GM21381 (cell line): ENCODE data around the gene EPHA7.

ENCODE experiments used
- ATAC-seq: cut with Tn5 transposase; IDR thresholded peaks from one replicate; pipeline ENCODE4 v1.9.1; 2021; ENCODE audit warnings: mild to moderate bottlenecking, moderate library complexity; ENCODE audit not compliant: unreplicated experiment

EPHA7 gene

DNA sequence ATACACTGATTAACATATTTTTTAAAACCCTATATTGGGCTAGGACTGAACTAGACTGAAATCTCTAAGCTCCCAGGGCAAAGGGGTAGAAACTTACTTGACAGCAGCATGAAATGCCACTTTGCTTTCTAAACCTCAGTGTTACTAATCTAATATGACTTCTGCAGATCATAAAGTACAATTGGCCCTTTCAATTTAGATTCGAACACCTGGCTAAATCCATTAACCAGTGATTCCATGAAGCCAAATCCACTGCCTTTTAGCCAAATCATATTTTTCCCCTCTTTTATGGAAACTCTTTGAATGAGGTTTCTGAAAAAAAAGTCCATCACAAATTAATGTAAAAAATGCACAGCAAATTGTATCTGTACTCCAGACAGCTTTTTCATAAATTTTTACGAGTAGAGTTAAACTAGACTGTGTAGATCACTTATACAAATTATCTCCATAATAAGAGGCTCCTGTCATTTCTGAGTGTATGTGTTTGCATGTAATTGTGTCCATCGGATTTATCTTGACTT is 25.7 kb downstream of the EPHA7 start:
- no peak for ATAC-seq

- ATAC-seq, result no peak
Observed at GRCh38 chr6:93392797-93393196, 26.6 kb downstream of the EPHA7 start.

- ATAC-seq, result no peak
Observed at GRCh38 chr6:93391965-93392364, 27.4 kb downstream of the EPHA7 start.

DNA sequence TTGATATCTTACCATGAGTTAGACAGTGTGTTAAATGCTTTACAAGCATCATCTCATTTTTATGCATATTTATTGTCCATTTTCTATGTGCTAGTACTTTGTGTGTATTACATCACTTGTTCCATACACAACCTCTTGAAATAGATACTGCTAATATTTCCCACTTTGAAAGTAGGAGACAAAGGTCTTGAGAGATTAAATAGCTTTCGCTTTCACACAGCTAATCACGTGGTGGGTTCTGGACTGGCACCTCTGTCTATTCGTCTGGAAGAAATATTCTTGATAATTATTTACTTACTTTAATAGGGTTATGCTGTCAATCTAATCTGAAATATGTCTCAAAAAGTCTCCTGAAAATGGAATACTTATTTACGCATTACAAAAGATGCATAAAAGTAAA is 30.2 kb downstream of the EPHA7 start:
- ATAC-seq, result no peak

- no peak for ATAC-seq
Observed at GRCh38 chr6:93388070-93388469, 31.3 kb downstream of the EPHA7 start.

- no peak for ATAC-seq
Observed at GRCh38 chr6:93376026-93376540, 43.3 kb downstream of the EPHA7 start.

DNA sequence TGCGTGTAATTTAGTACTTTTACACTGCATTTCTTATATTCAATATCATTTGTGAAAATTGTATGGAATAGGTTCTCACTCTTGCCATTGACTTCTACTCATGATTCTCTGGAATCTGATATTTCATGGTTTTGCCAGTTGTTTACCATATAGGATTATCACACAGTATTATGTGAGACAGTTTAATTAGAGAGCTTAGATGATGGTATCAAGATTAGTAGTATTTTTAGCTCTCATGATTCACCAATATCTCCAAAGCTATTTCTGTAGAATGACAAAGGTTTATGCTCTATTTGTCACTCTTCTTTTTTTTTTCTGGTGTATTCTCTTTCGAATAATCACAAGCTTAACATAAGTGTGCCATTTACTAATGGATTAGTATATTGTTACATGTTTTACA is 45.9 kb downstream of the EPHA7 start:
- ATAC-seq, result no peak

- ATAC-seq, result no peak
Observed at GRCh38 chr6:93371756-93372155, 47.6 kb downstream of the EPHA7 start.

- ATAC-seq, result no peak
Observed at GRCh38 chr6:93369586-93370134, 49.7 kb downstream of the EPHA7 start.

DNA sequence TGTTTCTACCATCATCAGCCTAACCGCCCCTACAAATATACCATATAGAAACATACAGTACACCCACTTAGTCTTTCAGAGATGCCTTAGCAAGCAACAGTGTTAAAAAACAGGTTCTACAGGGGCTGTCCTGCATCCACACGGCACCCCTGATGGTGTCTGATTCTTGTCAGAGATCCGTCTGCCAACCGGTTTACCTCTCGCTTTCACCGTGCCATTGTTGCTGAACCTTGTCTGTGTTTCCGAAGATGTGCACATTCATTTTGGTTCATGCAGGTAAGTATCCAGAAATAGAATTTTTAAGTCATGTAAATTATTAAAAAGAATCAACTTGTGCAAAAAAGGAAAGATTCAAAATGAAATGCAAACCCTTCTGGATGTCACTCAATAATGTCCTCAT is 52.9 kb downstream of the EPHA7 start:
- ATAC-seq, result no peak

GRCh38 chr6:93365445-93365844 is 53.9 kb downstream of the EPHA7 start:
- no peak for ATAC-seq

DNA sequence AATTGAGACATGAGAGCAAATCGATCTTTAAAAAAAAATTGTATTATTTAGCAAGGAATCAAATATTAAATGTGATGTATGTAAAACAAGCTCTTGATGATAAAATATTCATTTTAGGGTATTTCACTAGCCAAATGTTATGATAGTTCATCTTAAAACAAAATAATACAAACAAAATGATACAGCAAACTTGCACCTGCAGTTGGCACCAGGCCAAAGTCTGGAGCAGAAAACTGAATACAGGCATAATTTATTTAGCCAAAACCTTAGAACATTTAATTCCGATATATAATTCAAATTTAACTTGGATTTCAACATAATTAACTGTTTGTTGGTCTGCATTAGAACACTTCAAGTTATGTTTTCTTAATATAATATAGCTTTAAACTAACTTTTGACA is 60.9 kb downstream of the EPHA7 start:
- ATAC-seq, result no peak

- ATAC-seq, result no peak
Observed at GRCh38 chr6:93352604-93353003, 66.8 kb downstream of the EPHA7 start.

GRCh38 chr6:93351222-93351621 is 68.1 kb downstream of the EPHA7 start:
- no peak for ATAC-seq

DNA sequence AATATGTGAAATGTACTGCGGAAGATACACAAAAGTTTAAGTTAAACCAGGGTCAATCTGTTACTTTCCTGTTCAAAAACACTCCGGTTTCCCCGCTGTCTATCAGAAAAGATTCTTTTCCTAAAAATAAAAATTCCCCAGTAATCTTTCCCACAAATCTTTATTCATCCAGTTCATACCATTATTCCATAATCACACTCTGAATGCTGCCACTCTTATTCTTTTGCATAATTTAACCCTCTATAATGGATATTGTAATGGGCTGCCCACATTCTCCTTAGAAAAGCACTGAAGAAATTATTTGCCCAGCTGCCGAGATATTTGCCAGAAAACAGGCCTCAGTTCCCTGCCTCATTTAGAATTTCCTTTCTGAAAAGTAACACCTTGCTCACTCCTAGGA is 68.6 kb downstream of the EPHA7 start:
- ATAC-seq, result no peak

- no peak for ATAC-seq
Observed at GRCh38 chr6:93344333-93344835, 75.0 kb downstream of the EPHA7 start.

DNA sequence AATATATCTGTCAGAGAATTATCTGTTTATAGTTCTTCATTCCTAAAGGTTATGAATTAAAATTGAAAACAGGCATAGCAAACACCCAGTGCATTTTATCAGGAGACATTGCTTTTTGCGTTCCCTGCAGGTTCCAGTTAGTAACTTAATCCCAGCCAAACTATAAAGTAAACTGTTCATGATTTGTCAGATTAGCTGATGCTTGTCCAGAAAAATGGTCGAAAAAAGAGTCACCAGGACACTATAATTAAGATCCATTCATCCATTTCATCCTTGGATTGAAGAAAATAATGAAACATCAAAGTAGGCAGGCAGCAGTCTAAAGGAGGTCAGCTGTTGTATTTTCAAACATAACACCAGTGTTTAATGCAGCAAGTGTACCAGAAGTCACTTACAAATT is 75.9 kb downstream of the EPHA7 start:
- no peak for ATAC-seq

- ATAC-seq, result no peak
Observed at GRCh38 chr6:93341900-93342613, 77.3 kb downstream of the EPHA7 start.

DNA sequence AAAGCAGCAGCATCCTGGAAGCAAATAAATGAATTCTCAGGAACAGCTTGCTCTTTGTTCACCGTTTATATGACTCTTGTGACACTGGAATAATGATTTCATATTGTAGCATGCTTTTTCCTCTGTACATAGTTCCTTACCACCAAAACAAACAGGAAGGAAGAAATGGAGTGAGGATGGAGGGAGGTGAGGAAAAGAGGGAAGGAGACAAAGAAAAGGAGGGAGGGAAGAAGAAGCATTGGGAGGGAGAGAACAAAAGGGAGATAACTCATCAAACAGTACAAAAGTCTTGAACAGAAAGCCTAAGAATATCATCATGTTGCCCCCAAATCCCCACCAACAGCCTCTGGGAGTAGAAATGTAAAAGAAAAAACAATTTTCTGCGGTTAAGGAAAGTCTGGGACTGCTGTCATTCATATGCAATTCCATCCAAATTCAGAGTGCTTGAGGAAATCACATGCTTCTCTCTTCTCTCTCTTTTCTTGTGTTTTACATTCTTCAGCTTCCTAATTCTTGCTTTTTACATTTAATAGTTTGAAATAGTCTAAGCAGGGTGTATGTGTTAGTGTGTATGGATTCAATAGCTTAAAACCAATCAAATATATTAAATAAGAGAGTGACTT is 81.5 kb downstream of the EPHA7 start:
- ATAC-seq, result no peak

DNA sequence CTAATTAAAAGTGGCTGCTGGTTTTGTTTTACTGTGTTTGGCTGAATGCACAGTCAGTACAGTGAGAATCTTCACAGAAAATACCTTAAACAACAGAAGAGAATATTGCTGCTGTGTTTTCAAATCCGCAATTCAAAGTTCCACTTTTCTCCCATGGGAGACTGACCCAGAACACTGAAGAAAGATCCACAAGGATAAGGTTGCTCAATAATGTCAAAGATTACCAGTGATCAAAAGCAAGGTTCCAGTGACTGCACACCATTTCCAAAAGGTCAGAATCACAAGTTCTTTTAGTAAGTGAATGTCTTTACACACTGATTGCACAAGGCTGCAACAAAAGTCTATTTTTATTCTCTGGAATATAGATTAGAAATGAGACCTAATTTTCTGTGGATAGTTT is 82.3 kb downstream of the EPHA7 start:
- ATAC-seq, result no peak

- no peak for ATAC-seq
Observed at GRCh38 chr6:93329301-93330000, 89.9 kb downstream of the EPHA7 start.
